GM18498 (cell line): ENCODE data around the gene P3R3URF.

Source experiments
- ATAC-seq: cut with Tn5 transposase; IDR thresholded peaks from one replicate; pipeline ENCODE4 v1.9.1; 2021; ENCODE audit warnings: mild to moderate bottlenecking, moderate library complexity; ENCODE audit not compliant: unreplicated experiment

Gene P3R3URF

DNA sequence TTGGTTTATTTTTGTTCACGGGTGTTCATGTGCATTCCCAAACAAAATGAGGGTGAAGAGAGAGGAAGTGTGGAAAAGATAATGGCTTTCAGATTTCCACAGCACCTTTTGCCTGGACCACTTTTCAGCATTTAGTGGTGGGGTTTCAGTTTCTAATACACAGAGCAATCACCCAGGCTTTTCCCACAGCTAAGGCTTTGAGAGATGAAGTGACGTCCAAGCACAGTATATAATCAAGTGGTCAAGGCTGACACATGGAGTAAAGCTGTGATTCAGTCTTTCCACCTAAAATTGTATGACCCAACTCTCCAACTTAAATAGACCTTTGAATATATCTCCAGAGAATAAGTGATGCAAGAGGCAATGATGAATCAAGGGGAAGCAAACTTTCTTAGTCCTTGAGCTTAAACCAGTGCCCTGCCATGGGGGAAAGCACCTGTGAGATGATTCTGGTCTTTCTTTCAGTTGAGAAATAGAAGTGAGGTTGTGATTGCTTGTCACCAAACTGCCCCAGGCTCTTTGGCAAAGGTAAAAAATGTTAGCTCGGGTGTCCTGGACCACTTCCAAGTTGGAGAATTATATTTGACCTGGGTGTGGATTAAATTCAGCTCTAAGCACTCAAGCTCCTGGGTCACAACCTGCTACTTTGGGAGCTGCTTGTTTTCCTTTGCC, 41.5 kb downstream of the P3R3URF start:
- no peak for ATAC-seq

DNA sequence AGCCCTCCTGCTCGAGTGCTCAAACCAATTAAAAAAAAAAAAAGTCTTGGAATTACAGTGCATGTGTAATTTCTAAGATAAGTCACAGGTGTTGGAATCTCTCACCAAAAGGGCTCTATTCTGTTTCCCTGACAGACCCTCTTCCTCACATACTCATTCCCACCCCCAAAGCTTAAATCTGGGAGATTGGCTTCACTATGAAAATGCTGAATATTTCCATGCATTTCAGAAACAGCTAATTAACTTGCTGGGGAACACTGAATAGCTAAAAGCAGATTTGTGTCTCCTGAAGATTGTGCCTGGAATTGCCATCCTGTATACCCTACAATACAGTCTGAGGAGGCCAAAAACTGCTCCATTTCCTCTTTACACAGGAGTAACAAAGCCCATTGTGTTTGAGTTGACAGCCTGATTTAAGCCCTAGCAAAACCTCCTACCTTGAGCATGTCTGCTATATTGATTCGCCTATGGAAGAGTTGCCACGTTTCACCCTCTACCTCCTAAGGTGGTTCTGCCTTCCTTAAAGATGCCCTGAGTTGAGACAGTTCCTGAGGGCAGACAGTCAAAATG, 42.4 kb downstream of the P3R3URF start:
- ATAC-seq = no peak

DNA sequence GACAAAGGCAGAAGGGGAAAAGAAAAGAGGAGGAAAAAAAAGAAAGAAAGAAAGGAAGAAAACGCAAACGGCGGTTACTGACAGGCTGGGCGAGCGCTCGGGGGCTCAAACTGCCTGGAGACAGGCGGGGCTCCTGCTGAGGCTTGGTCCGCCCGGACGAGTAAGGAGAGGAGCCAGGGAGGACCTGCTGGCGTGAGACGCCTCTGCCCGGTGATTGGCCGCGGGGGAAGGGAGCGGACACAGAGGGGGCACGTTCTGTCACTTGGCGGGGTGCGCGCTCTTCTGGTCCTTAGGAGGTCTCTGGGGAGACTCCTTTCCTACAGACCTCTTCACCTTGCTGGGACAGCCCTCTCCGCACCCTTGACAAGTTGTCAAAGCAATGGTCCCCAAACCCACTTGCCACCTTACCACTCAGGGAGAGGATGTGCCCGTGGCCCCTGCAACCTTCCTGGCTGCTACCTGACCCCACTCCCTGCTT, 43.1 kb downstream of the P3R3URF start:
- ATAC-seq = peak; percentile 59

DNA sequence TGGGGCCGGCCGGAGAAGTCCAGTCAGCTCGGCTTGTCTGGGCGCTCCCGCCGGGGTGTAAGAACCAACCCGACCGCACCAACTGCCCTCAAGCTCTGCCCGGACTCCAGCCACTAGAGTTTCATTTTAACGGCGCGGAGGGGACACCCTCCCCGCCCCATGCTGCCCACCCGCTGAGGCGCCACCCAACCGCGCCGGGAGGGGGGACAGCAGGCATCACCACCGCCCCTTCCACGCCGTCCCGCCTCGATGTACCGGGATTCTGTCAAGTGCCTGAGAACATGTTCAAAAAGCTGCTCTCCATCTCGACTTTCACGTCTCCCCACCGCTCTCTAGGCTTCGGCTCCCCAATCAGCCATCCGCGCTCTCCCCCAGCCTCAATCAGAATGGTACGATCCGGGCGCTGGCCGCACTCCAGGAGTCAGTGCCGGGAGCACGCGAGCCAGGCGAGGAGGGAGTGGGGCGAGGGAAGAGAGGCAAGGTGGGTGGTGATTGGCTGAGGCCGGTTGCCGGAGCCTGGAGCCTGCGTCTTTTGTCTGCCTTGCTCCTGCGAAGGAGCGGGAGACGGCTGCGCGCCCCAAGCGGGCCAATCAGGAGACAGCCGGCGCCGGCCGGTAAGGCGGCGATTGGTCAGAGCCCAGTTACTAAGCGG, 43.6 kb downstream of the P3R3URF start, which contains the start of gene PIK3R3:
Gene PIK3R3 (minus strand): TSS at position 101 of the 652 bp plus-strand sequence. CDS start 677 bp downstream, outside the sequence.
- ATAC-seq = peak; percentile 88

DNA sequence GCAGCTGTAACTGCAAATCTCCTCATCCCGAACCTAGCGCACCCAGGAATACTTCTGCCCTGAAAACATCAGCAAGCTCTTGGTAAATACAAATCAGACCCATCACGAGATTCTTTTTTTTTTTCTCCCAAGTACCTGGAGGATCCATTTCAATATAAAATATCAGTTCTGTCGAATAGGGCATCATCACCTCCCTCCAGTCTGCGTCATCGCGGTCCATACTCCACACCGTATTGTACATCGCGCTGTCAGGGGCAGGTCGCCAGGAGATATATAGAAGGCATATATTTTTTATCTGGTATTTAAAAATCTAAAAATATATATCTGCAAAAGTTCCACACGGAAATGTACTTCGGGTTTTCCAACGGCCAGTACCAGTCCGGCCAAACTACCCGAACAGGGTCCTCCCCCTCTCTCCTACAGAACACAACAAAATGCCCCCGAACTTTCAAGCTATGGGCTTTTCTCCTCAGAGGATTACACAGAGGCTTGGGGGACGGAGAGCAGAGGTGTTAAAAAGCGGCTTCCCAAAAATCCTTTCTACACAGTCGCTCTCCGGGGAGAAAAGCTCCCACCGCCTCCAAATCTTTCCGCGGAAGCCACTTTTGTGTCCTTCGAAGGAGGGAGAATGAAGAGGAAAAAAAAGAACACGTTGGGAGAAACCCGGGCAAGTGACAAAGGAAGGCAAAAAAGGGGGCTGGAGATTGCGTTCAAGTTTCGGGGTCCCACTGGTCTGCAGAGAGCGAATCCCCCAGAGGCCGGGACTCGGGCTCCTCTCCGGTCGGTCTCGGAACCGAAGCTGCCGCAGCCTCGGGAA, 44.4 kb downstream of the P3R3URF start:
- no peak for ATAC-seq

DNA sequence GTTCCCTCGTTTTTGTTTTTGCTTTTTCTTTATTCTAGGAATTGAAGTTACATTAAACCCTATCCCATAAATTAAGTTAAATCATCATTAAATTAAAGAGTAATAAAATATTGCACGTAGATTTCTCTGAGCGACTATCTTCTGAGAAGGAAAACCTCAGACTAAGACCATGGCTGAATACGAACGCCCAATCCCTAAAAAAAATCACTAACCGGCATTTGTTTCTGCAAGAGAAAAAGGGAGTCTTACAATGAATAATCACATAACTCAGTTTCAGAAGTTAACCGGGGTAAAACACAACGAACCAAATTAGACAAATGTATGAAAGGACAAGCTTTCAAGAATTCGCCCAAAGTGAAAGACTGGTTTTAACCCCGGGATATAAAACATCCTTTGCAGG, 45.2 kb downstream of the P3R3URF start:
- no peak for ATAC-seq

DNA sequence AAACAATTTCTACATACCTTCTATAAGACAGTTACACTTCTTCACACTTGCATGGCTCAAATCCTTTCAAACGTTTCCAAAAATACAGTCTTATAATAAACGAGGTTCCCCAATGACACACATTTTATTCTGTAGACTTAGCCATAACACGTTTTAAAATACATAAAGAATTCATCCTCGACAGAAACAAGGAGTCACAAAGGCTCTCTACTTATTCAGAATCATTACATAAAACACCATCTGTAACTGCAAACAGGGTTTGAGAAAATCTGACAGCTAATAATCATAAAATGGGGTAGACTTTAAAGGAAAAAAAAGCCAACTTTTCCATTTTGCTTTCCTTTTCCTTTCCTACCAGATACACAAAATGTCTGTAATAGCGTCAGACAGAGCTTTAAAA, 45.7 kb downstream of the P3R3URF start:
- no peak for ATAC-seq

DNA sequence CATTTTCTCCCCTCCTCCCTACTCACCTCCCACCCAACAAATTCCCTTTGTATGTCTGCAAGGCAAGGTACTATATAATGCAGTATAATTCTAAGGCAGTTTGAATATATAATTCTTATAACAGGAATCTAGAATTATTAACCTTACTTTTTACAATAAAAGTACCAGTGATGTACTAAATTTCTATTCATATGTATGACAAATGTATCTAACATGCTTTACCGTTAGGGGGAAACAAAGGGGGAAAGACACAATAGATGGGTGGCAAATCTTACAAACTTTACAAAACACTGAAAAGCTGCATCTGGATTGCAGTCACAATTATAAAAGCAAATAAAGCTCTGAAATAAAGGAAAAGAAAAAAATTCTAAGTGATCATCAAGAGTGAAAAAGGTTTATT, 46.2 kb downstream of the P3R3URF start:
- no peak for ATAC-seq

DNA sequence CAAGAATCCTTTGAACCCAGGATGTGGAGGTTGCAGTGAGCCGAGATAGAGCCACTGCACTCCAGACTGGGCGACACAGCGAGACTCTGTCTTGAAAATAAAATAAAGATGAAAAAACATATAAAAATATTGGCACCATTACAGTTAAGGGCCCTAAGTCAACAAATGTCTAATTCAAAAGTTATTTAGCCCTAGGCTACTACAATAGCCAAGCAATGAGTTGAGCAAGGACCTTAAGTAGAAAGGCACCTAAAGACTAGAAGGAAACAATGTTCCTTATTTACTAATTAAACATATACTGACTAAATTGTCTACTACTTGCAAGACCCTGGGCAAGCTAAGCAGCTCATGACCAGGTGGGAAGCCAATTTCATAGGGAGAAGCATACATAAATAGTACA, 47.9 kb downstream of the P3R3URF start:
- ATAC-seq = no peak
